ENCODE data around the gene CYLD.

CYLD gene

GRCh38 chr16:50711862-50712559, 29.9 kb upstream of the CYLD start:
- peak in 12 of 14 donors; percentile 19 to 80 (median 51) for DNase-seq

GRCh38 chr16:50712560-50712898, 29.4 kb upstream of the CYLD start:
- DNase-seq: no peak

GRCh38 chr16:50712956-50713355, 28.9 kb upstream of the CYLD start:
- DNase-seq: no peak

GRCh38 chr16:50717091-50717490, 24.8 kb upstream of the CYLD start:
- no peak for DNase-seq

- no peak for DNase-seq
Measured at GRCh38 chr16:50717494-50717893, 24.4 kb upstream of the CYLD start.

- no peak for DNase-seq
Measured at GRCh38 chr16:50718061-50718760, 23.7 kb upstream of the CYLD start.

- no peak for DNase-seq
Measured at GRCh38 chr16:50718761-50719400, 23.0 kb upstream of the CYLD start.

- no peak for DNase-seq
Measured at GRCh38 chr16:50719401-50720337, 22.2 kb upstream of the CYLD start.

- DNase-seq: no peak
Measured at GRCh38 chr16:50721549-50722404, 20.1 kb upstream of the CYLD start.

GRCh38 chr16:50722405-50722737, 19.5 kb upstream of the CYLD start:
- DNase-seq: no peak

- no peak for DNase-seq
Measured at GRCh38 chr16:50722960-50723359, 18.9 kb upstream of the CYLD start.

GRCh38 chr16:50724306-50724705, 17.6 kb upstream of the CYLD start:
- no peak for DNase-seq

GRCh38 chr16:50731130-50731988, 10.5 kb upstream of the CYLD start:
- no peak for DNase-seq

- DNase-seq: no peak
Measured at GRCh38 chr16:50731989-50732832, 9.7 kb upstream of the CYLD start.

GRCh38 chr16:50733468-50733867, 8.4 kb upstream of the CYLD start:
- no peak for DNase-seq

GRCh38 chr16:50735629-50736122, 6.2 kb upstream of the CYLD start:
- DNase-seq: no peak

GRCh38 chr16:50736448-50736847, 5.4 kb upstream of the CYLD start:
- no peak for DNase-seq

- DNase-seq: no peak
Measured at GRCh38 chr16:50737420-50737959, 4.4 kb upstream of the CYLD start.

- no peak for DNase-seq
Measured at GRCh38 chr16:50739031-50739430, 2.9 kb upstream of the CYLD start.

Data from C1 segment of cervical spinal cord (tissue), 14 donors.